K562 (cell line): ENCODE data around the gene MPHOSPH9. TPM values are rescaled to one million over a fixed set of nuclear protein-coding genes. Genes with fewer than 3 reads are reported as not detected.

Experiments used
- CBX5 ChIP-seq: IDR thresholded peaks from 2 replicates; pipeline ENCODE4 v1.6.1; 2014; ENCODE audit warnings: low read depth, borderline replicate concordance
- CHD7 ChIP-seq: fragments of 200-600 bp; sonication (generic); IDR thresholded peaks from one replicate; pipeline ENCODE4 v1.6.1; 2012; ENCODE audit warnings: mild to moderate bottlenecking, low read depth, low read length, inconsistent platforms
- ESRRB ChIP-seq: fragments of 250-450 bp; sonication (Bioruptor Pico); IDR thresholded peaks from 2 replicates; pipeline ENCODE4 v1.5.0; 2020; ENCODE audit warnings: mild to moderate bottlenecking, moderate library complexity, borderline replicate concordance
- ETV1 ChIP-seq: fragments of 450-650 bp; conservative IDR thresholded peaks from 2 replicates; pipeline ENCODE4 v1.6.1; 2016; ENCODE audit warnings: missing genetic modification characterization, control low read depth, low read depth, missing compliant biosample characterization
- FOXJ2 ChIP-seq: fragments of 200-800 bp; sonication (Bioruptor generic); IDR thresholded peaks from 2 replicates; pipeline ENCODE4 v1.6.1; 2016; ENCODE audit warnings: missing genetic modification characterization, missing compliant biosample characterization
- THRB ChIP-seq: fragments of 450-650 bp; formaldehyde crosslinking; conservative IDR thresholded peaks from 2 replicates; pipeline ENCODE4 v1.4.0; 2022; ENCODE audit warnings: mild to moderate bottlenecking, missing genetic modification characterization
- ZNF184 ChIP-seq: sonication (generic); formaldehyde crosslinking; IDR thresholded peaks from 2 replicates; pipeline ENCODE4 v1.5.0; 2020; ENCODE audit warnings: missing genetic modification reagents
- polyA plus RNA-seq, 8 experiments: library from polyadenylated mRNA; depleted of rRNA in 4 of 8; stranded (reverse) in 5 of 8; unstranded in 3 of 8; fragments of >200 nt; fragmentation: Nextera tagmentation in 2 of 8; fragmentation: Illumina TruSeq in 1 of 8; extraction: Ambion mirVana in 2 of 8; extraction: Trizol in 1 of 8; gene quantifications; 2 replicates each; pipeline versions ENCODE4 v1.2.1 to v1.2.3, GENCODE V29; 2011 to 2014; ENCODE audit warnings: inconsistent platforms in 1 of 8, missing spikeins in 1 of 8
- total RNA-seq, 7 experiments: library from RNA; depleted of rRNA in 6 of 7; stranded (reverse); fragments of >200 nt in 6 of 7; fragmentation: Illumina TruSeq in 2 of 7; extraction: Trizol in 2 of 7; gene quantifications; 2 replicates each; pipeline versions ENCODE4 v1.2.1 to v1.2.3, GENCODE V29; 2011 to 2021; ENCODE audit warnings: low replicate concordance in 1 of 7
- TF ChIP-seq, protein P1 (sequence below), 2 experiments: fragments of 450-650 bp in 1 of 2; sonication (generic) in 1 of 2; formaldehyde crosslinking in 1 of 2; IDR thresholded peaks in 1 of 2; conservative IDR thresholded peaks in 1 of 2; 2 replicates each; pipeline versions ENCODE4 v1.6.1 to v1.8.1; 2016 to 2023; ENCODE audit warnings: mild to moderate bottlenecking in 2 of 2, moderate library complexity in 2 of 2, inconsistent platforms in 1 of 2, missing genetic modification reagents in 1 of 2
- TF ChIP-seq, protein P2 (sequence below): IDR thresholded peaks from 2 replicates; pipeline ENCODE4 v1.6.1; 2011; ENCODE audit warnings: borderline replicate concordance, low read depth, mild to moderate bottlenecking, moderate library complexity, low read length; ENCODE audit not compliant: insufficient read depth, poor library complexity, severe bottlenecking

MPHOSPH9 gene
- total and polyA plus RNA-seq, 9 of the 15 experiments (the other 6 are each of a cell fraction or from before 2014, with no cell fraction given): 14.2 to 103 (median 54.5) TPM

DNA sequence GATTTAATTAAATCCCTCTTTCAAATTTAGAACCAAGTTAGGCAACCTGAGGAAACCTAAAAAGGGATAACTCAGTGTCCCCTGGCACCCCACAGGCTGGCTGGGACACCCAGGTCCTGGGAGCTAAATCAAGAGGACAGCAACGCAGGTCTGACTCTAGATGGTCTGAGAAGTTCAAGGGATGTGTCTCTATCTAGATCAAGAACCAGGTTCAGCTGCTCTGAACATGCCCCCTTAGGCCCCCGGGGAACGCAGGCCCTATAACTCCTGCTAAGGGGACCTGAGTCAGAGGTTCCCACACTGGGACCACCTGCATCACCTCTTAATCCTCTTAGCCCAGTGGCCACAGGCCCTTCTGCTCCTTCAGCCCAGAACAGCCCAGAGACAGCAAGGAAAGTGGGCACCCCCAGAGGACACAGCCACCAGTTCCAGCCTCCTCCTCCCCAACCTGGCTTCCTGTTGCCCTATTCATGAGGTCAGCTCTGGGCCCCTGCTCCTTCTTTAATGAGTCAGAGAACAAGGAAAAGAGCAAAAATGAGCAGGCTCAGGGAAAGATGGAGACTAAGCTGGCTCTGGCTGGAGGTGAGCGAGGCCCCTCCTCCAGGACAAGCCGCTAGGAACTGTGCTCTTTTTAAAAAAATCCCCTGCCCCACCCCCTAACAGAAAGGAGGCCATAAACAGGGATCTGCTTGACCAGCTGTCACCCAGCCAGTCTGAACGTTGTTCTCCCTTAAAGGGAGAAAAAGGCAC lies 92.8 kb downstream of the MPHOSPH9 start (continued):
- TF ChIP-seq, protein P1, sequence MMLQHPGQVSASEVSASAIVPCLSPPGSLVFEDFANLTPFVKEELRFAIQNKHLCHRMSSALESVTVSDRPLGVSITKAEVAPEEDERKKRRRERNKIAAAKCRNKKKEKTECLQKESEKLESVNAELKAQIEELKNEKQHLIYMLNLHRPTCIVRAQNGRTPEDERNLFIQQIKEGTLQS (IDR thresholded peaks at IDR 0.05): 0 out of 2 replicates have a peak, but pooled peaks have one; percentile 15
- TF ChIP-seq, protein P1 (CRISPR knock-in tag; conservative IDR thresholded peaks at IDR 0.05): no peak
- TF ChIP-seq THRB (CRISPR knock-in tag) (no peak), ZNF184 (CRISPR knock-in tag) (no peak), ESRRB (CRISPR knock-in tag) (no peak), ETV1 (0 out of 2 replicates have a peak, but pooled peaks have one; percentile 7), CHD7 (no peak), CBX5 (no peak), FOXJ2 (tag) (no peak)
- TF ChIP-seq, protein P2, sequence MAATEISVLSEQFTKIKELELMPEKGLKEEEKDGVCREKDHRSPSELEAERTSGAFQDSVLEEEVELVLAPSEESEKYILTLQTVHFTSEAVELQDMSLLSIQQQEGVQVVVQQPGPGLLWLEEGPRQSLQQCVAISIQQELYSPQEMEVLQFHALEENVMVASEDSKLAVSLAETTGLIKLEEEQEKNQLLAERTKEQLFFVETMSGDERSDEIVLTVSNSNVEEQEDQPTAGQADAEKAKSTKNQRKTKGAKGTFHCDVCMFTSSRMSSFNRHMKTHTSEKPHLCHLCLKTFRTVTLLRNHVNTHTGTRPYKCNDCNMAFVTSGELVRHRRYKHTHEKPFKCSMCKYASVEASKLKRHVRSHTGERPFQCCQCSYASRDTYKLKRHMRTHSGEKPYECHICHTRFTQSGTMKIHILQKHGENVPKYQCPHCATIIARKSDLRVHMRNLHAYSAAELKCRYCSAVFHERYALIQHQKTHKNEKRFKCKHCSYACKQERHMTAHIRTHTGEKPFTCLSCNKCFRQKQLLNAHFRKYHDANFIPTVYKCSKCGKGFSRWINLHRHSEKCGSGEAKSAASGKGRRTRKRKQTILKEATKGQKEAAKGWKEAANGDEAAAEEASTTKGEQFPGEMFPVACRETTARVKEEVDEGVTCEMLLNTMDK: no peak
